ENCODE measurements around the gene FRMPD4.

GRCh38 chrX:12423346-12423745, 285.1 kb downstream of the FRMPD4 start:
- TF ChIP-seq PPARA (CRISPR knock-in tag; IDR thresholded peaks at IDR 0.05; ENCODE audit: borderline replicate concordance) (no peak), ZFP30 (CRISPR knock-in tag; IDR thresholded peaks at IDR 0.05) (no peak), CREB5 (CRISPR knock-in tag; IDR thresholded peaks at IDR 0.05; ENCODE audit: low read depth) (no peak), GLIS3 (CRISPR knock-in tag; IDR thresholded peaks at IDR 0.05) (no peak), ESRRG (CRISPR knock-in tag; IDR thresholded peaks at IDR 0.05) (no peak), TSHZ2 (CRISPR knock-in tag; IDR thresholded peaks at IDR 0.05) (no peak), ARNTL (CRISPR knock-in tag; IDR thresholded peaks at IDR 0.05; ENCODE audit: borderline replicate concordance, low read depth) (no peak), ISL1 (CRISPR knock-in tag; IDR thresholded peaks at IDR 0.05) (no peak), ZNF70 (CRISPR knock-in tag; IDR thresholded peaks at IDR 0.05) (no peak), PATZ1 (CRISPR knock-in tag; IDR thresholded peaks at IDR 0.05; ENCODE audit: borderline replicate concordance) (no peak), CSRNP3 (CRISPR knock-in tag; IDR thresholded peaks at IDR 0.05) (no peak), OSR1 (CRISPR knock-in tag; IDR thresholded peaks at IDR 0.05) (no peak), CSDC2 (CRISPR knock-in tag; IDR thresholded peaks at IDR 0.05) (no peak)

Data from SK-N-SH treated with all-trans-retinoic acid at 6 μM for 48 hours (cell line).